K562 (cell line): ENCODE data around the gene E2F2. TPM values are rescaled to one million over a fixed set of nuclear protein-coding genes. Genes with fewer than 3 reads are reported as not detected.

Experiments used
- ATAC-seq: fragments of 200-7000 bp; cut with Tn5 transposase; 3 replicates; pipeline ENCODE4 v1.9.1; 2020; ENCODE audit warnings: moderate library complexity
- BruUV-seq: library from RNA; stranded (reverse); fragments of 400-500 nt; replicated peaks from 2 replicates; lab custom pipeline; 2021; lab: Mats Ljungman, UMichigan
- CTCF ChIA-PET: fragments of 300-600 bp; formaldehyde crosslinking; extraction: SDS; loops from one replicate; lab custom pipeline; 2021; ENCODE audit warnings: low intra/inter-chr PET ratio; lab: Yijun Ruan, JAX
- POLR2A ChIA-PET: fragments of 300-600, 350-650 bp; sonication (Branson Sonifier 250); formaldehyde crosslinking; extraction: SDS; loops from one replicate; lab custom pipeline; 2021; ENCODE audit warnings: antibody characterized with exemption, inconsistent platforms; lab: Yijun Ruan, JAX
- DNase-seq, 4 experiments: peaks; one replicate each; pipeline versions ENCODE4 v3.0.0 to v3.0.0-alpha.2; 2011 to 2018; ENCODE audit warnings: low spot score in 3 of 4, mixed read lengths in 3 of 4; ENCODE audit errors: extremely low read depth in 1 of 4
- FAIRE-seq: peaks from 2 replicates; lab custom pipeline; 2011; peaks lifted over from hg19 to GRCh38; lab: Jason Lieb, UNC
- H2AFZ ChIP-seq: 2 replicates; pipeline ENCODE4 v1.6.0; 2011; ENCODE audit warnings: low read depth, low read length, control low read depth, inconsistent platforms
- H3K27ac ChIP-seq: fragments of 200-600 bp; 3 replicates; pipeline ENCODE4 v1.8.0; 2011; ENCODE audit warnings: low read depth, mild to moderate bottlenecking, control low read depth, inconsistent platforms, low read length, moderate library complexity, mixed read lengths; ENCODE audit errors: extremely low read depth
- H3K27me3 ChIP-seq, 2 experiments: fragments of 300-600 bp in 1 of 2; 2 replicates in 1 of 2; 3 replicates in 1 of 2; pipeline versions ENCODE4 v1.6.0 to v1.8.0; 2011; ENCODE audit warnings: inconsistent platforms in 2 of 2, low read length in 2 of 2, mild to moderate bottlenecking in 1 of 2, mixed read lengths in 1 of 2, moderate library complexity in 1 of 2; ENCODE audit not compliant: control insufficient read depth in 2 of 2, insufficient read depth in 2 of 2
- H3K36me3 ChIP-seq: fragments of 300-600 bp; 3 replicates; pipeline ENCODE4 v1.8.0; 2011; ENCODE audit warnings: mild to moderate bottlenecking, low read length, inconsistent platforms; ENCODE audit not compliant: control insufficient read depth, insufficient read depth
- H3K4me1 ChIP-seq, 2 experiments: fragments of 200-600 bp in 1 of 2; replicated peaks in 1 of 2; 2 replicates in 1 of 2; 3 replicates in 1 of 2; pipeline versions ENCODE4 v1.5.1 to v1.8.0; 2011; ENCODE audit warnings: inconsistent platforms in 2 of 2, low read length in 2 of 2, mild to moderate bottlenecking in 1 of 2, mixed read lengths in 1 of 2, moderate library complexity in 1 of 2; ENCODE audit not compliant: control insufficient read depth in 2 of 2, insufficient read depth in 2 of 2
- H3K4me2 ChIP-seq: 2 replicates; pipeline ENCODE4 v1.6.1; 2011; ENCODE audit warnings: low read length, control low read depth, inconsistent platforms, mixed read lengths; ENCODE audit not compliant: insufficient read depth
- H3K4me3 ChIP-seq: fragments of 200-600 bp; sonication (generic), shearing (Covaris generic); 2 replicates; pipeline ENCODE4 v1.5.1; 2016; ENCODE audit warnings: control low read depth, inconsistent platforms
- H3K79me2 ChIP-seq: fragments of 200-600 bp; 3 replicates; pipeline ENCODE4 v1.8.0; 2011; ENCODE audit warnings: low read length, inconsistent platforms; ENCODE audit not compliant: control insufficient read depth, insufficient read depth
- H3K9ac ChIP-seq, 2 experiments: 2 replicates each; pipeline versions ENCODE4 v1.6.0 to v1.6.1; 2011; ENCODE audit warnings: low read depth in 2 of 2, low read length in 2 of 2, control low read depth in 1 of 2, inconsistent platforms in 1 of 2, mild to moderate bottlenecking in 1 of 2, mixed read lengths in 1 of 2; ENCODE audit not compliant: insufficient read depth in 1 of 2
- H3K9me1 ChIP-seq: one replicate; pipeline ENCODE4 v1.6.0; 2011; ENCODE audit warnings: inconsistent platforms, mild to moderate bottlenecking, low read length, moderate library complexity; ENCODE audit not compliant: control insufficient read depth, insufficient read depth
- H3K9me3 ChIP-seq: replicated peaks from 2 replicates; pipeline ENCODE4 v1.5.1; 2011; ENCODE audit warnings: low read depth, low read length, inconsistent platforms; ENCODE audit not compliant: control insufficient read depth, insufficient read depth
- H4K20me1 ChIP-seq: replicated peaks from 2 replicates; pipeline ENCODE4 v1.6.1; 2011; ENCODE audit warnings: low read length, inconsistent platforms, mixed read lengths; ENCODE audit not compliant: control insufficient read depth, insufficient read depth
- CEBPG ChIP-seq, 3 experiments: fragments of 200-800 bp in 1 of 3; sonication (Bioruptor generic) in 1 of 3; sonication (generic) in 1 of 3; formaldehyde crosslinking in 1 of 3; IDR thresholded peaks in 2 of 3; conservative IDR thresholded peaks in 1 of 3; 2 replicates each; pipeline versions ENCODE4 v1.6.1 to v1.8.0; 2016 to 2022; ENCODE audit warnings: missing compliant biosample characterization in 2 of 3, missing genetic modification characterization in 2 of 3, mild to moderate bottlenecking in 1 of 3, missing genetic modification reagents in 1 of 3
- FOXJ3 ChIP-seq: sonication (generic); formaldehyde crosslinking; IDR thresholded peaks from 2 replicates; pipeline ENCODE4 v1.4.0; 2020; ENCODE audit warnings: mild to moderate bottlenecking, missing genetic modification reagents
- HOXB6 ChIP-seq: fragments of 250-450 bp; sonication (Bioruptor Pico); IDR thresholded peaks from 2 replicates; pipeline ENCODE4 v1.5.1; 2022; ENCODE audit warnings: mild to moderate bottlenecking, borderline replicate concordance
- KDM1A ChIP-seq, 2 experiments: fragments of 450-650 bp; IDR thresholded peaks; 2 replicates each; pipeline ENCODE4 v1.6.1; 2016; ENCODE audit warnings: mild to moderate bottlenecking in 2 of 2
- RBM15 ChIP-seq: fragments of 200-400 bp; formaldehyde crosslinking; IDR thresholded peaks from 2 replicates; pipeline ENCODE4 v1.6.1; 2018; ENCODE audit warnings: mild to moderate bottlenecking, low read length, moderate library complexity; ENCODE audit not compliant: insufficient read depth
- SMARCA5 ChIP-seq: fragments of 450-650 bp; IDR thresholded peaks from 2 replicates; pipeline ENCODE4 v1.6.1; 2016
- ZBTB40 ChIP-seq, 2 experiments: fragments of 450-650 bp in 1 of 2; sonication (generic) in 1 of 2; formaldehyde crosslinking in 1 of 2; IDR thresholded peaks; 2 replicates each; pipeline versions ENCODE4 v1.7.1 to v1.9.0; 2016 to 2022; ENCODE audit warnings: inconsistent platforms in 1 of 2, mild to moderate bottlenecking in 1 of 2, missing genetic modification reagents in 1 of 2
- ZBTB9 ChIP-seq: fragments of 450-650 bp; formaldehyde crosslinking; IDR thresholded peaks from 2 replicates; pipeline ENCODE4 v1.4.0; 2020; ENCODE audit warnings: mild to moderate bottlenecking, moderate library complexity
- WGBS: fragments of 100-300 bp; shearing (Covaris generic); methylation state at CpG from one replicate; pipeline ENCODE4 v1.1.6; 2016; ENCODE audit warnings: low coverage, mixed read lengths; ENCODE audit not compliant: insufficient coverage; ENCODE audit errors: missing lambda C conversion rate; 5-methylcytosine and 5-hydroxymethylcytosine counted together
- in situ Hi-C: fragments of 300-500 bp; cut with MboI; formaldehyde crosslinking; loops from 4 replicates; pipeline ENCODE4 v1.15.0; 2018; ENCODE audit warnings: inconsistent platforms, mixed read lengths
- intact Hi-C: fragments of 100-400 bp; cut with micrococcal nuclease; formaldehyde crosslinking; loops from 2 replicates; pipeline ENCODE4 v1.14.2; 2022
- polyA plus RNA-seq, 8 experiments: library from polyadenylated mRNA; depleted of rRNA in 4 of 8; stranded (reverse) in 5 of 8; unstranded in 3 of 8; fragments of >200 nt; fragmentation: Nextera tagmentation in 2 of 8; fragmentation: Illumina TruSeq in 1 of 8; extraction: Ambion mirVana in 2 of 8; extraction: Trizol in 1 of 8; gene quantifications; 2 replicates each; pipeline versions ENCODE4 v1.2.1 to v1.2.3, GENCODE V29; 2011 to 2014; ENCODE audit warnings: inconsistent platforms in 1 of 8, missing spikeins in 1 of 8
- total RNA-seq, 7 experiments: library from RNA; depleted of rRNA in 6 of 7; stranded (reverse); fragments of >200 nt in 6 of 7; fragmentation: Illumina TruSeq in 2 of 7; extraction: Trizol in 2 of 7; gene quantifications; 2 replicates each; pipeline versions ENCODE4 v1.2.1 to v1.2.3, GENCODE V29; 2011 to 2021; ENCODE audit warnings: low replicate concordance in 1 of 7

E2F2 gene
- total and polyA plus RNA-seq, 9 of the 15 experiments (the other 6 are each of a cell fraction or from before 2014, with no cell fraction given), result 3.1 to 25.3 (median 11.4) TPM

GRCh38 chr1:23546897-23547584 is 16.0 kb upstream of the E2F2 start (continued):
- TF ChIP-seq RBM15, result no peak
- no peak for TF ChIP-seq CEBPG (CRISPR knock-in tag; IDR thresholded peaks at IDR 0.05)
- TF ChIP-seq CEBPG (tag; conservative IDR thresholded peaks at IDR 0.05 in 1 of 2, IDR thresholded peaks at IDR 0.05 in 1 of 2), result no peak
- no peak for TF ChIP-seq FOXJ3 (CRISPR knock-in tag)
- TF ChIP-seq ZBTB9 (CRISPR knock-in tag), result no peak
- peak; percentile 71; the same call in 1 of the 2 replicates for TF ChIP-seq SMARCA5
- no peak for TF ChIP-seq HOXB6 (CRISPR knock-in tag)
- peak; percentile 62 to 78; a peak in 3 of 4 replicates for TF ChIP-seq KDM1A (IDR thresholded peaks at IDR 0.05)

GRCh38 chr1:23545851-23546250 is 14.8 kb upstream of the E2F2 start:
- H3K9me1 ChIP-seq, result no peaks in the 10 kb centered on the region
- ATAC-seq, result no peak
- no peaks in the 10 kb centered on the region for H3K79me2 ChIP-seq
- in situ Hi-C loops, result loop anchor here (5.0 kb wide), 1 partner anchor 91 kb away; no protein-coding TSS in a partner anchor
- H3K4me3 ChIP-seq, result no peak overlapping the region
- ChIA-PET POLR2A (interaction anchor here (0.6 to 2.3 kb wide), 5 partner anchors 9 to 412 kb away, joined by 3 to 11 read pairs (median 4); no protein-coding TSS in a partner anchor), CTCF (interaction anchor here (0.8 to 5.4 kb wide), 4 partner anchors 91 to 119 kb away, joined by 3 to 147 read pairs (median 29); no protein-coding TSS in a partner anchor)
- H4K20me1 ChIP-seq, result no peaks in the 10 kb centered on the region
- H2AFZ ChIP-seq, result no peak overlapping the region
- no peak overlapping the region for H3K4me2 ChIP-seq
- H3K27me3 ChIP-seq, result no peaks in the 10 kb centered on the region
- intact Hi-C loops, result loop anchor here (1.0 to 2.0 kb wide), 2 partner anchors 205 to 371 kb away; no protein-coding TSS in a partner anchor
- no peak for DNase-seq
- FAIRE-seq, result no peak
- peaks cover 4 to 11% of the 10 kb centered on the region in 2 experiments for H3K4me1 ChIP-seq
- no peak overlapping the region for H3K27ac ChIP-seq
- BruUV-seq, result no TSS peak
- WGBS, result 60% methylated on average over 9 of the region's 9 CpGs
- H3K9ac ChIP-seq, result 0 out of 4 replicates have a peak overlapping the region, but pooled peaks of 1 of the 2 experiments have one; percentile 19
- H3K36me3 ChIP-seq, result no peaks in the 10 kb centered on the region
- no peaks in the 10 kb centered on the region for H3K9me3 ChIP-seq
- TF ChIP-seq ZBTB40 (IDR thresholded peaks at IDR 0.05), result no peak
- TF ChIP-seq ZBTB40 (CRISPR knock-in tag; IDR thresholded peaks at IDR 0.05), result no peak
